Prostate gland (tissue), 2 donors: ENCODE measurements around the gene AHSP. TPM values are rescaled to one million over a fixed set of nuclear protein-coding genes. Genes with fewer than 3 reads are reported as not detected.
A peak's percentile ranks its signal among the peaks of the same experiment; 100 is the strongest.

Experiments used
- DNase-seq: peaks from one replicate; pipeline ENCODE4 v3.0.0-alpha.2; 2019; ENCODE audit warnings: low spot score
- H3K27ac ChIP-seq, 2 donors: fragments of 200-600 bp; sonication (generic); 2 replicates each; pipeline ENCODE4 v1.5.1; 2017 to 2019
- H3K27me3 ChIP-seq: fragments of 200-600 bp; sonication (generic); replicated peaks from 2 replicates; pipeline ENCODE4 v1.5.1; 2019; ENCODE audit not compliant: insufficient read depth
- H3K36me3 ChIP-seq, 2 donors: fragments of 200-600 bp; sonication (generic); 1 replicate in 1 of 2; 2 replicates in 1 of 2; pipeline versions ENCODE4 v1.5.1 to v1.8.1; 2017 to 2019
- H3K4me1 ChIP-seq: fragments of 200-600 bp; sonication (generic); replicated peaks from 2 replicates; pipeline ENCODE4 v1.5.1; 2019
- H3K4me3 ChIP-seq, 2 donors: fragments of 200-600 bp; sonication (generic); 2 replicates each; pipeline ENCODE4 v1.5.1; 2017 to 2019
- H3K9me3 ChIP-seq: fragments of 200-600 bp; sonication (generic); 2 replicates; pipeline ENCODE4 v1.5.1; 2017
- CTCF ChIP-seq, 4 experiments: fragments of 200-600 bp in 2 of 4; fragments of 450-650 bp in 2 of 4; sonication (generic) in 2 of 4; IDR thresholded peaks; 1 replicate in 3 of 4; 2 replicates in 1 of 4; pipeline ENCODE4 v1.5.1; 2016 to 2019; ENCODE audit warnings: antibody characterized with exemption in 4 of 4, mild to moderate bottlenecking in 2 of 4, moderate library complexity in 2 of 4
- POLR2A ChIP-seq: fragments of 450-650 bp; IDR thresholded peaks from one replicate; pipeline ENCODE4 v1.6.1; 2016; ENCODE audit warnings: antibody characterized with exemption, mild to moderate bottlenecking
- POLR2AphosphoS5 ChIP-seq: sonication (generic); formaldehyde crosslinking; IDR thresholded peaks from one replicate; pipeline ENCODE4 v1.6.1; 2017; ENCODE audit warnings: antibody characterized with exemption
- WGBS: methylation state at CpG from one replicate; pipeline ENCODE4 v1.1.5; 2018; 5-methylcytosine and 5-hydroxymethylcytosine counted together
- intact Hi-C: fragments of 100-400 bp; cut with DNase I; formaldehyde crosslinking; loops from one replicate; pipeline ENCODE4 v1.14.2; 2022
- total RNA-seq, 2 donors: library from RNA; depleted of rRNA; stranded (reverse); fragments of >200 nt; gene quantifications; one replicate each; pipeline ENCODE4 v1.1.0, GENCODE V29; 2016

Gene AHSP
- total RNA-seq, 2 donors from 2014 or later = not detected

GRCh38 chr16:31529937-31530312 is 2.2 kb downstream of the AHSP start:
- Histone ChIP-seq H3K27ac (no peak overlapping the region), H3K4me3 (peak overlapping the region; percentile 14 to 31), H3K9me3 (no peaks in the 10 kb centered on the region), H3K27me3 (no peaks in the 10 kb centered on the region), H3K4me1 (no peaks in the 10 kb centered on the region), H3K36me3 (no peaks in the 10 kb centered on the region)
- TF ChIP-seq POLR2A (no peak), POLR2AphosphoS5 (no peak), CTCF (IDR thresholded peaks at IDR 0.05) (no peak)
- intact Hi-C loops = no loop called here
- WGBS = 35% methylated on average over 17 of the region's 17 CpGs
- no peak for DNase-seq

GRCh38 chr16:31530405-31530804 is 2.7 kb downstream of the AHSP start:
- TF ChIP-seq POLR2A (no peak), CTCF (IDR thresholded peaks at IDR 0.05) (no peak), POLR2AphosphoS5 (no peak)
- no peaks in the 10 kb centered on the region for H3K9me3 ChIP-seq
- no peak overlapping the region for H3K27ac ChIP-seq
- no peaks in the 10 kb centered on the region for H3K27me3 ChIP-seq
- H3K4me1 ChIP-seq = no peaks in the 10 kb centered on the region
- DNase-seq = no peak
- intact Hi-C loops = no loop called here
- no peak overlapping the region for H3K4me3 ChIP-seq
- no peaks in the 10 kb centered on the region for H3K36me3 ChIP-seq
- 79% methylated on average over 5 of the region's 5 CpGs for WGBS

GRCh38 chr16:31531096-31531495 is 3.4 kb downstream of the AHSP start:
- Histone ChIP-seq H3K27me3 (no peaks in the 10 kb centered on the region), H3K9me3 (no peaks in the 10 kb centered on the region), H3K36me3 (no peaks in the 10 kb centered on the region), H3K27ac (no peak overlapping the region), H3K4me1 (no peaks in the 10 kb centered on the region), H3K4me3 (no peak overlapping the region)
- 93% methylated on average over 1 of the region's 1 CpG for WGBS
- TF ChIP-seq CTCF (IDR thresholded peaks at IDR 0.05) (no peak), POLR2A (no peak), POLR2AphosphoS5 (no peak)
- no peak for DNase-seq
- intact Hi-C loops = no loop called here

- 66% methylated on average over 2 of the region's 2 CpGs for WGBS
- no peaks in the 10 kb centered on the region for H3K9me3 ChIP-seq
- no peak for TF ChIP-seq POLR2A
- TF ChIP-seq CTCF (IDR thresholded peaks at IDR 0.05) = no peak
- TF ChIP-seq POLR2AphosphoS5 = no peak
- no peaks in the 10 kb centered on the region for H3K36me3 ChIP-seq
- DNase-seq = no peak
- no peak overlapping the region for H3K27ac ChIP-seq
- H3K4me1 ChIP-seq = no peaks in the 10 kb centered on the region
- intact Hi-C loops = no loop called here
- H3K4me3 ChIP-seq = no peak overlapping the region
- H3K27me3 ChIP-seq = no peaks in the 10 kb centered on the region
These were observed 4.4 kb downstream of the AHSP start for GRCh38 chr16:31532120-31532519.

GRCh38 chr16:31532896-31533295 is 5.2 kb downstream of the AHSP start:
- no peaks in the 10 kb centered on the region for H3K36me3 ChIP-seq
- TF ChIP-seq POLR2A (no peak), CTCF (IDR thresholded peaks at IDR 0.05) (no peak), POLR2AphosphoS5 (no peak)
- no peaks in the 10 kb centered on the region for H3K9me3 ChIP-seq
- H3K4me1 ChIP-seq = no peaks in the 10 kb centered on the region
- peaks cover 4% of the 10 kb centered on the region for H3K27me3 ChIP-seq
- no peak for DNase-seq
- intact Hi-C loops = no loop called here
- no peak overlapping the region for H3K27ac ChIP-seq
- WGBS = 89% methylated on average over 4 of the region's 4 CpGs
- no peak overlapping the region for H3K4me3 ChIP-seq
